Fibroblast of peridontal ligament (primary cell): ENCODE data around the gene BCOR.

Experiments
- DNase-seq: peaks from one replicate; pipeline ENCODE4 v3.0.0-alpha.2; 2010; ENCODE audit errors: extremely low read depth

Gene BCOR

DNA sequence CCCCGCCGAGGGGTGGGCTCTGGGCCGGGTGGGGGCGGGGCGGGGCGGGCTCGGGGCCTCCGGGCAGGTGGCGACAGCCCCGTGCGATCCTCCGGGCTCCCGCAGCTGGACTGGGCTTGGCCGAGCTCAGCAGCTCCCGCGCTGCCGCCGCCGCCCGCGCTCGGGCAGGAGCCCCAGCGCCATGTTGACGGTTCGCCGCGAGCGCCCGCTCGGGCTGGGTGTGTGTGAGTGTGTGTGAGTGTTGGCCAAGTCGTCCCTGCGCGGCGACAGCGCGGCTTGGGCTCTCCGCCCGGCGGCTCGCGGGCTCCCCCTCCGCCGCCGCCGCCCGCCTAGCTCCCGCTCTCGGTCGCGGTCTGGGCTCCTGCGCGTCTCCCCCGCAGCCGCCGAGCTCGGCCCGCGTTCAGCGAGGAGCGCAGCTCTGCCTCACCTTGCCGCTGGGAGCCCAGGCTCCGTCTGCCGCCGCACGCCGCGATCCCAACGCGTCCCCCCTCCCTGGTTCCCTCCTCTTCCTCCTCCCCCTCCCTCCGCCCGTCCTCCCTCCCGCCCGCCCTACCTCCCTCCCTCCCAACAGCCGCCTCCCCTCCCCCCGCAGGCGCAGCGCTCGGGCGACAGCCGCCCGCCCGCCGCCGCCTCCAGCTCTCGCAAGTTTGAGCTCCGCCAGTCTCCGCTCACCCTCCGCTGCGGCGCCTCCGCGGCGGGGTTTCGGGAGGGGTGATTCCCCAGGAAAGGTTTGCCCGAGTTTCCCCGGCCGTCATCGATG lies at the start of gene BCOR:
Gene BCOR, minus strand, starts transcription at position 455 of the 760 bp plus-strand sequence. CDS start 20,029 bp downstream, outside the sequence.
- peak; percentile 41 for DNase-seq

DNA sequence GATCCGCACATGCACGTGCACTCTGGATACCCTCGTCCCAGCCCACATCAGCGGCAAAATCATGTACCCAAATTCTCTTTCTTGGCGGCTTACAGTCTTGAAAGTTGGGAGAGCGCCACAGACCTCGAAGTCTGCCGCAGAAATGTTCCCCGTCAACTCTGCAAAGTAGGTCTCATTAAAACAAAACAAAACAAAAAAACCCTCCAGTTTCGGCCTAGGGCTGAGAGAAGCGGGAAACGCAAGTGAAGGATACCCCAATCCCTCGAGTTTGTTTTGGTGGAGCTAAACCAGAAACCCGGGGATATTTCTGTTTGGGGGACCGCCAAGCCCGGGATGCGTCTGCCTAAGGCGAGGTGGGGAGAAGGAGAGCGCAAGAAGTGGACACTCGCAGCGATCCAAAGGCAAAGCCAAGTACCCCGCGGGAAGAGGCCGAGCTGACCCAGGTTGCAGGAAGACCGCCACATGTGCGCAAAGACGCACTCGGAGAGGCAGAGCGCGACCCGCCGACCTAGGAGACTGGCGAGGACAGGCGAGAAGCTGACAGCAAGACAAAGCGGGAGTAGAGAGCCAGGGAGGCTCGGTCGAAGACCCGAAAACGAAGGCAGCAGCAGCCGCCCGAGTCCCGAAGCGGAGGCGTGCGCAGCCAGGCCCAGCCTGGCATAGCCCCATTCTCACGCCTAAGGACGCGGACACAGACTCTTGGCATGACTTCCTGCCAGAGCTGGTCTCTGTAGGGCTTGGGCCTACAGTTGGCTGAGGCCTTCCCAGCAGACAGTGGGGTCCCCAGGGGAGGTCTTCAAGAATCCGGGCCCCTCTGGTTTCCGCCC lies 49.6 kb upstream of the BCOR start:
- no peak for DNase-seq

DNA sequence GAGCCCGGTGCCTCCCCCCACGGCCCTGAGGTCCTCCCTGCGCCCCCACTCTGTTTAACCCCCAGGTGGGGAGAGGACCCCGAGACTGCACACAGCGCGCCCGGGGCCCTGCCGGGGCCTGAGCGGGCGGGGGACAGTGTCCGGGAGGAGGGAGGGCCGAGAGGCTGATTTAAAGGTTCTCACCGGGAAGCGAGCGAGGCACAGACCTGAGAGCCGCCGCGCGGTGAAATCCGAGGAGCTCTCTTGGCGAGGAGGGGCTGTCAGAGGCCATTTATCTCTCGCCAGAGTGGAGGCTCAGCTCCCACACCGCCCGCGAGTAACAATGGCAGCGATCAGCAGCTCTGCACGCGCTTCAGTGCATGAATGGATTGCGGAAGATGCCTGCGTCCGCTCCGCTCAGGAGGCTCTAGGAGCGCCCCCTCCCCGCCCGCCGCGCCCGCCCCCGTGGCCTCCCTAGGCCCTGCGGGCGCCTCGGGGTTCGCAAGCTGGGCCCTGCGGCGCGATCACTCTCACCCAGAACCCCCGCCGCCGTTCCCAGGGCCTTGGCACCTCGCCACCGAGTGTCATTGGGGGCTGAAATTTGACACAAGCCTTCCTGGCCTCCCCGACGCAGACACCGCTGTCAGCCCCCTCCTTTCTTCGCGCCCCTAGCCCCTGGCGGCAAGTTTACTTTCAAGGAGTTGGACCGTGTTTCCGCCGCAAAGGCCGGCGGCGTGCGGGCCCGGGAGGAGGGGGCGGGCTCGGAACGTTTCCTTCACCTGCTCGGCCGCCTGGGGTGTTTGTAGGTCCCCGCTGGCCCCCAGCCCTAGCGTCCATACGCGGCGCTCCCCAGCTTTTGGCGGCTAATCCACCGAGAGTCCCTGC lies 48.7 kb upstream of the BCOR start:
- no peak for DNase-seq

GRCh38 chrX:40145923-40146261 lies 48.1 kb upstream of the BCOR start:
- no peak for DNase-seq

- DNase-seq, result no peak
These were observed 47.5 kb upstream of the BCOR start for GRCh38 chrX:40145001-40145922.

GRCh38 chrX:40144576-40144975 lies 46.8 kb upstream of the BCOR start:
- DNase-seq, result no peak

DNA sequence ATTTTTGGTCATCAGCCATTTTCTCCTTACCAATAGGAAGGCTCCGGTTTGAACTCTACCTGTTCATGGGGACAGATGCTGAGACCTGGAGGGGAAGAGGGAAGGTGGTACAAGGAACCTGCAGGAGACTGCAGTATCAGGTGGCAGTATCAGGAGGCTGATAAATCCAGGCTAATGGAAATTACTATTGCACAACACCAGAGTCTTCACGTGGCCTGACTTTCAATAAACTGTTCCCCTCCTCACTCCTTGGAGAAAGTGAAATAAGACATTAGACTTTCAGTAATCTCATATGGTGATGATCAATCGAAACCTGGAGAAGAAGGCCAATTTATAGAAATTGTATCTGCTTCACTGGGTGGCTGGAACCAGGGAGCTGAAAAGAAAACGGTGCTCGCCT lies 46.2 kb upstream of the BCOR start:
- DNase-seq, result no peak

- DNase-seq, result no peak
These were observed 45.2 kb upstream of the BCOR start for GRCh38 chrX:40143001-40143400.

DNA sequence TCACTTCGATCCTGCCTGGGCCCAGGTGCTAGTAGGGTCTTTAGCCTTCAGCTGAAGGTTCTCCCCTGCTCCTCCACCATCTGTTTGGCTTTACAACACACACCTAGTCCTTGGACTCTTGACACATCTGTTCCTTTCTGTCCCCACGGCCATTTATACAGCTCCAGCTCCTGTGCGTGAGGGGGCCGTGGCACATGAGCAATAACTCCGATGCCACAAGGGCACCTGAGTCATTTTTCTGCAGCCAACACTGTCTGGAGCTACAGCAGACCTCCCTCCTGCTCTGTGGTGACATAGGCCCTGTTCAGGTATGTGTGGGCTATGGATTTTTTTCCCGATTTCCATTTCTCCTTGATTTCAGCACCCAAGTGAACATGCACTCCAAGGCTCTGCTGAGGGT lies 44.7 kb upstream of the BCOR start:
- no peak for DNase-seq

DNA sequence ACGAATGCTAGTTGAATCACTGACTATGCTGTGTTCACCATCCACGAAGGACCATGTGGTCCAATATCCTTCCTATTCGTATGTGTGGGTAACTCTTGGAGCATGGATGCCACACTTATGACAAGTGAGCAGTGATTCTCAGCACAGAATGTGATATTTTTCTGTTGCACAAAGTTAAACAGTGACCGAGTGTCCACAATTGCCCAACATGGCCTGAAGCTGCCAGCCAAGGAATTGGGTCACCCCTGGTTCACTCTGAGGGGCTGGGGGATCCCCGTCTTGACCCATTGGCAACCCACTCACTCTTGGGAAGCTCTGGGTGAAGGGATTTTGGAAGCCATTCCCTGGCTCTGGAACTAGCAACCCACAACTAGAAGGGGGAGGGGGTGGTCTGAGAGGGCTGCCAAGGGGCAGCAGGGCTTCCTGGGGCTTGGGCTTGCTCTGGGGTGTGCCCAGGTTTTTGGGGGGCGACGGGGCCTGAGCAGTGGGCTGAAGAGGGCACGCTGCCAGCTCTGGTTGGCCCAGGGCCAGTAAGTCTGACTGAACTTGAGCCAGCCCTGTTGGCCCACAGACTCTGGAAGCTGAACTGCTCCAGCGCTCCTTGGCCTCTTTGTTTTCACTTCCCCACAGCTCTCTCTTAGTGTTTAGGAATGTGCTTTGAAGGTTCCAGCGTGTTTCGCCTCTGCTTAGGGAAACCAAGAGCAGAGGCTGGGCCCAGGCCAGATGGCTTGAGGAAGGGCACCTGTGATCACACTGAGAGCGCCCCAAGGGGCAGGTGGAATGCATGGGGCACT lies 43.1 kb upstream of the BCOR start:
- peak; percentile 33 for DNase-seq

DNA sequence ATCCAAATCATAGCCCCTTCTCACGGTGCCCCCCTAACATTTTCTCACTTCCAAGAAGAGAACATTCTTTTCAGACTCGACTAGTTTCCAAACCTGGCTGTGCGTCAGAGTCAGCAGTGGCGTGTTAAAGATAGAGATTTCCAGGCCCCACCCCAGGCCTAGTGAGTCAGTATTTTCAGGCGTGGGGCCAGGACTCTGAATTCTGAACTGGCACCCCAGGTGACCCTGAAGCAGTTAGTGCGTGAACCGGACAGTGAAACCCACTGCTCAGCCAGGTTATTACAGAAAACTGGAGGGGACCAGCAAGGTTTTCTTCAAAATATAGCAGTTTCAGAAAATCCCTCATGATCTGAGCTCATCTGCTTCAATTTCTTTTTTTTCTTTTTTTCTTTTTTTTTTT lies 35.0 kb upstream of the BCOR start:
- DNase-seq, result peak; percentile 65

DNA sequence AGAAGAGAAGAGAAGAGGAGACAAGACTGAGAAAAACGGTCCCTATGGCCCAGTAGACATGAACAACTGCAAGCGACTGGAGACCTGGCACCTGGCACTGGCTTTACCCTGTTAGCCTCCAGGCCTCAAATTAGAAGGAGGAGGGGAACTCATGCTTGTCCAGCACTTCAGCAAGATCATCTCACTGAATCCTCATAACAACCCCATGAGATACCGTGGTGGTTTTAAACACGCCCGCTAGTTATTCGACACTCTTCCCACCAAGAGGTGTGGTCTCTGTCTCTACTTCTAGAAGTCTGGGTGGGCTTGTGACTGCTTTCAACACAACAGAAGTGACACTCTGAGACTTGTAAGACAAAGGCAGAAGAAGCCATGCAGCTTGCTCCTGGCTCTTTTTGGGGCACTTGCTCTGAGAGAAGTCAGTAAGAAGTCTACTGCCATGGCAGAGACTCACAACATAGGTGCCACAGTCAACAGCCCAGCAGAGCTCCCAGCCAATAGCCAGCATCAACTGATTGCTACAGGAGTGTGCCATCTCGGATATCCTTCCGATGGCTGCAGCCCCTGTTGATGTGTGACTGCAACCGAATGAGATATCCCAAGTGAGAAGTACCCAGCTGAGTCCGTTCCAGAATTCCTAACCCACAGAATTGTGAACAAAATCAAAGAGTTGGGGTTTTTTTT lies 34.0 kb upstream of the BCOR start:
- no peak for DNase-seq

GRCh38 chrX:40130207-40130606 lies 32.4 kb upstream of the BCOR start:
- peak; percentile 5 for DNase-seq

- no peak for DNase-seq
These were observed 29.3 kb upstream of the BCOR start for GRCh38 chrX:40127052-40127451.

DNA sequence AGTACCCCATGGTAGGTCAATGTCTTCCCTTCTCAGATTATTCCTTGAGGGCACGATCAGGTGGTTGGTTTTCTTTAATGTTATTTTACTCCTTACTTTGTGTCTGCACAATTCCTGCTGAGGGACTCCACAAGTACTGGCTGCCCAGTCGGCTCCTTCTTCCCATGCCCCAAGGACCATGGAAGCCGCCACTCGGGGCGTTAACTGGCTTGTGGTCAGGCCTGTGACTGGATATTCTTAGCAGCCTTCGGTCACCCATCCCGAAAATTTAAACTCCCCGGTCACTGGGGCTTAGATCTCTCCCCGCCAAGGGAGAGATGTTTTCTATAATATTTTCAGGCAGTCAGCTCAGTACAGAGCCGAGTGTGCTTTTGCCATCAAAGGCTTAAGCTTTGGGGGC lies 24.7 kb upstream of the BCOR start:
- DNase-seq, result no peak

DNA sequence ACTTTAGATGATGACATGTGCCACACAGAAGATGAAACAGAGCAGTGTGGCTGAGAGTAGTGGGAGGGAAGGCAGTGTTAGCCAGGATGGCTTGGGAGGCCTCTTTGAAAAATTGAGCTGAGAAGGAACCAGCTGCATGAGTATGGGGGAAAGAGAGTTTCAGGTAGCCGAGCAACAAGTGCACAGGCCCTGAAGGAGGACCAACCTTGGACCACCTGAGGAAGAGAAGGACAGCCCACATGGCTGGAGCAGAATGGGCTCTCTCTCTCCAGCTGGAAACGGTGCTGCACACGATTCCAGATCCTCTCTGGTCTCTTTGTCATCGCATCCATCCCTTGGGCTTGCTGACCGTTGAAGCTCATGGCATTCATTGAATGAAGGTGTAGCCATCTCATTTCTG lies 23.9 kb upstream of the BCOR start:
- no peak for DNase-seq

- DNase-seq, result no peak
These were observed 23.3 kb upstream of the BCOR start for GRCh38 chrX:40120838-40121580.

DNA sequence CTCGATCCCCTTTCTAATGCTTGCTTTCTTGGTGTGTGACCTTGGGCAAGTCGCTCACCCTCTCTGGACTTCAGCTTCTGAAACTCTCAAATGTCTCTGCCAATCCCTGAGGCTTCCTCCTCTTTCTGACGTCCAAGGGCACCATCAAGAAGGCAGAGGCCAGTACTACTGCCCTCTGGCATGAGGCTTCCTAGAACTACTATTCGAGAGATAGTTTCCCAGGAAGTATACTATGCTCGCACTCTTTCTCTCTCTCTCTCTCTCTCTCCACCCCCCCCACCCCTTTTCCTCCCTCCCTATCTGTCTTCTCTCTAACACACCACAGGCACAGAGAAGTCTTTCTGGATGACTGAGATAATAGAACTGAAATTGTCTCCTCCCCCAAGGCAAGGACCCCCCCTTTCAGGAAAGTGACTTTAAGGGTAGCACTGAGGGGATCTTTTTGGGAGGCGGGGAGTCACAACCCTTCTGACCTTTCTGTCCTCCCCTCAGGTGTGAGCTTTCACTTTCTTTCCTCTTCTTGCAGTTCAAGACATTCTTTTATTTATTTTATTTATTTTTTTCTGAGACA lies 20.0 kb upstream of the BCOR start:
- DNase-seq, result no peak

DNA sequence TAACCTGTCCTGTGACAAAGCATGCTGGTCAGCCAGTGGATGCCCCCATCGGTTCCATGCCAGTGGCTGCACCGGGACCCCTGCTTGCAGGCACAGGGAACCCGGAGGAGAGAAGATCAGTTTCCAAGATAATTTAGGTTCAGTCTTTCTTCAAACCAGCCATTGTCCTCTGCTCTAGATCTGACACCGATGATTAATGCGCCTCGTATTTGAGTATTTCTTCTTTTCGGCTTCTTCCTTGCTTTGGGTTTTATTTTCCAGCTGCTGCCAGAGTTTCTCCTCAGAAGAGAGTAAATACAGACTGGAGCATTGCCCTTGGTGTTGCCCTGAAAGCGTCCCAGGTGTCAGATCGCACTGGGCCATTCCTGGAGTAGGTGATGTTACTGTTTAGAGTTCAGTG lies 19.2 kb upstream of the BCOR start:
- no peak for DNase-seq
